NOMO-1 treated with DMSO at 0.1 percent for 48 hours (cell line): Measurements from ENCODE around the gene PPP1R14B.

Experiments used
- DNase-seq: peaks from one replicate; lab custom pipeline; 2025; ENCODE audit not compliant: unreplicated experiment; lab: John Stamatoyannopoulos, UW

Gene PPP1R14B, protein sequence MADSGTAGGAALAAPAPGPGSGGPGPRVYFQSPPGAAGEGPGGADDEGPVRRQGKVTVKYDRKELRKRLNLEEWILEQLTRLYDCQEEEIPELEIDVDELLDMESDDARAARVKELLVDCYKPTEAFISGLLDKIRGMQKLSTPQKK

DNA sequence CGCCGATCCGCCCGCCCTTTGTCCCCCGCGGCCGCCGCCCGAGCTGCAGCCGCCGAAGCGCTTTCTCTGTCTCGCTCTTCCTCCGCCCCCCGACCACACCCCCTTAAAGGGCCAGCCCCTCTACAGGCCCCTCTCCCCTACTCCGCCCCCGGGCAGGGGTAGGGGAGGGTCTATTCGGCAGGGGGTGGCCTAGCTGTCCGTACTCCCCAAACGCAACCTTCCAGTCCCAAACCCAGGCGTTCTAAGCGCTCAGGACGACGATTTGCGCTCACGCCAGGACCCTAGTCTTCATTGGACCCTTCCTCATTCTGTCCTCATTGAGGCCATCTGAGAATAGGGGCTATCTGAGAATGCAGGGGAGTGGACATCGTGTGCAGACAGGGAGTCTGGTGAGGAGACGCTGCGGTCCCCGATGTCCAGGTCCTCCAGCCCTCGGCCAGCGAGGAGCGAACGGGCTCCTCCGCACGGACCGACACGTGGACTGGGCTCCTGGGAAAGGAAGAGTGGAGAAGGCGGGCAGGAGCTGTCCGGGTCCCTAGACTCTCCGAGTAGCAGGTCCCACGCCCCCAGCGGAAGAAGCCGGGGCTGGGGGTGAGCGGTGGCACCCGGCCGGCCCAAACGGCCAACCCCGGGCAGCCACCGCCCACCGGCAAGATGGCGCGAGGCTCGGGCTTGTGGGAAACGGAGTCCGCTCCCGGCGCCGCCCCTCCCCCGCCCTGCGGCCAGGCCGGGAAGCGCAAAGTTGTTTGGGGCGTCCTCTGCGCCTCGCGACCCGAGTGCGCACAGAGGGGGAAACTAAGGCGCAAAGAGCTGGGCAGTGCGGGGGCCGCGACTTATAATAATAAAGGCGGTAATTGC is at the start of gene PPP1R14B:
Gene PPP1R14B (minus strand): TSS at position 73 of the 858 bp plus-strand sequence. CDS start 270 bp downstream, outside the sequence.
- DNase-seq, result peak; percentile 87

DNA sequence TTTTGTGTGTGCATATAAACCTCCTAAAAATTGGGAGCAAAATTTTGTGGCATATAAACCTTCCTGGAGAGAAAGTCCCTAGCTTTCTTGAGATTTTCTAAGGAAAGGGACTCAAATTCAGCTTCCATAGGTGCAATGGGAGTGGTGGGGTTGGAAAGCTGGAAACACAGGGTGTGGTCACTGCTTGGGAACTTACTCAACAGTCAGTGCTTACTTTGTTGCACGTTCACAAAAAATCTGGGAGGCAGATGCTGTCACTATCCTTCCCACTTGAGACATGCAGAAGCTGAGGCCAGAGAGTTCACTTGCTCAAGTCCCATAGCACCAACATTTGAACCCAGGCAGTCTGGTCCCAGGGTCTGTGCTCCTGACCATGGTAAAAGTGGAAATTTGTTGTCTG is 49.5 kb upstream of the PPP1R14B start:
- DNase-seq, result no peak

DNA sequence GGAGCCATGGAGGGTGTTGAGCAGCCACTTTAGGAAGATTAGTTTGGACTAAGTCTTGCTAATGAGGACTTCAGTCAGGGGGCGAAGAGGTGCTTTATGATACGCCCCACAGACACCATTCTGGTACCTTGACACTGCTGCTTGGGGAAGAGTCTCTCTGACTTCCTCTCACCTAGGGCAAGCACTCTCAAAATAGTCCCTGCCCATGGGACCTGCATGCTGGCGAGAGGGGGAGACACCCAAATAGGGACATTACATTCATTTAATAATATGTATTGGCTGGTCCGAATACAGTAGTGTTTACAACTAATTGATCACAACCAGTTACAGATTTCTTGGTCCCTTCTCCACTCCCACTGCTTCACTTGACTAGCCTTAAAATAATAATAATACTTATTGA is 49.0 kb upstream of the PPP1R14B start:
- no peak for DNase-seq

DNA sequence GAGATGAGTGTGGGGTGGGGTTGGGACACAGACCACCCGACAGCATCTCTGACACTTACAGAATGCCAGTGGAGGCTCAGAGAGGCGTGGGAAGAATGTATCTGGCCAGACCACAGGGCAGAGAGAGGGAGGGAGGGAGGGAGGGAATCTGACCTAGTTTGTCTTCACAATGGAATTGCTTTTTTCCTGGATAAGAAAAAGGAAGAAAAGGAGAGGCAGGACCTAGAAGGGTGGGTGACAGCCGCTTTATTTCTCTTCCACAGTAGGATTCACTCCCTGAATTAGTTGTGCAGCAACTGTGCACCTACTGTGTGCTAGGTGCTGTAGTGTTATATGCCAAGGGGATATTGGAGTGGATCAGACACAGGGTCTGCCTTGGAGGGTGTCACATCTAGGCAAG is 48.0 kb upstream of the PPP1R14B start:
- DNase-seq, result no peak

DNA sequence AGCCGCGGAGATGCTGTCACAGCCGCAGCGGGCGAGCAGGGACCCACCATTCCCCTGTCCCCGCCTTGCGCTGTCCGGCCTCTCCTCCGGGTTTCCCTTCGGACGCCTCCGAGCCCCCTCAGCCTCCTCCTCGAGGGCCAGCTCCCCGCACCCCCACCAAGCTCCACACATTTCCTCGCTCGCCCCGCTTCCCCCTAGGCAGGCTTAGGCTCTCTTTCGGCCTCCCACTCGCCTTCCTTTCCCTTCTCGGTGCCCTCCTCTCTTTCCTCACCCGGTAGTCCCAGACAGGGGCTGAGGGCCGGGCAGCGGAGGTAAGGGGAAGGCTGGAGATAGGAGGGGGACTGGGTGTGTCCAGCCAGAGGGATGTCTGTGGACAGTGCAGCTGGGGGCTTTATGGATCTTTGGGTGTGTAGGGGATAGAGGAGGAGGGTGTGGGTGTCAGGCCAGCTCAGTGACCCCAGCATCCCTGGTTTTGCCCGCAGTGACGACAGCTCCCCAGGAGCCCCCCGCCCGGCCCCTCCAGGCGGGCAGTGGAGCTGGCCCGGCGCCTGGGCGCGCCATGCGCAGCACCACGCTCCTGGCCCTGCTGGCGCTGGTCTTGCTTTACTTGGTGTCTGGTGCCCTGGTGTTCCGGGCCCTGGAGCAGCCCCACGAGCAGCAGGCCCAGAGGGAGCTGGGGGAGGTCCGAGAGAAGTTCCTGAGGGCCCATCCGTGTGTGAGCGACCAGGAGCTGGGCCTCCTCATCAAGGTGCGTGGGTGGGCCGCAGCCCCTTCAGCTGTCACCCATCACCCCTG is 45.9 kb upstream of the PPP1R14B start:
- no peak for DNase-seq

DNA sequence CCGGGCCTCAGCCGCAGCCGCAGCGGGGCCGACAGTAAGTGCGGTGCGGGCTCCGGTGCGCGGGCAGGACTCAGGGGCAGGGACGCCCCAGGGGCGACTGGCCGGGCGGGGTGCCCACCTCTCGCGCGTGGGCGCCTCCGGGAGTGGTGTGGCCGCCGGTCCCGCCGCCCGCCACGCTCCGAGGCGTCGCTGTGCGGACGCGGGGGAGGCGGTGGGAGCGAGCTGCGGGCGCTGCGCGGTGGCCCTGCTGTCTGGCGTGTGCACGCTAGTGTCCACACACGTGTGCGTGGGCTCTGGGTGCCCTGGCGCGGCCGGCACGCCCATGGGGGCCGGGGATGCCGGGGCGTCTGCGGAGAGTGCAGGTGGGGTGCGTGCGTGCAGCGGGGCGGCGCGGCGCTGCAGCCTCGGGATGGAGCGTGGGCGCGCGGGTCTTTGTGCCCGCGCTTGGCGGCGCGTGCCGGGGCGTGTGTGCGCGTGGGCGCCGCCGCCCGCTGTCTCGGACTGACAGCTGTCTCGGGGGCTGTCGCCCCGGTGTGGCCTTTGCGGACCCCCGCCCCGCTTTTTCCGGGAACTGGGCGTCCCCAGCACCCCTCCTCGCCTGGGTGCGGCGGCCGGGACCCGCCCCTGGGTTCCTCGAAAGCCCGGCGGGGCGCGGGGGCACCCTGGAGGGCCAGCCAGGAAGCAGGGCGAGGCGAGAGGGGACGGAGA is 45.2 kb upstream of the PPP1R14B start:
- DNase-seq, result no peak

DNA sequence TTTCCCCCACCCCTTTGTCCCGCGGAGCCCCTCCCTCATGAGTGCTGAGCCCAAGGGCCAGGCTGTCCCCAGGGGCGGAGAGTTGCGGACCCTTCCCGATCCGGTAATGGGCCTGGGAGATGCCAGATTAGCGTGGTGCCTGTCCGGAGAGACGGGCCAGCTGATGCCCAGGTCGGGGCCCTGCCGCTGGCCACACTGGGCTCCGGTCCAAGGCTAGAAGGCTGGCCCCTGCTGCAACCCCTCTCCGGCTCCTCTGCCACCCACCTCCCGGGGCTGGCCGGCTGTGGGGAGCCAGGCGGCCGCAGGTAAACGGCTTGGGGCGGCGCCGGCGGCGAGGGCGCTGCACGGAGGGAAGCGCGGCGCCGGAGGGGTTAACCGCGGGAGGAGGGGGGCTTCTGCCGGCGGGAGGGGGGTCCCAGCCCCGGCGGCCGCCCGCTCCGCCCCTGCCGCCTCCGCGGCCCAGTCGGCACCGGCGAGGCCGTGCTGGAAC is 44.6 kb upstream of the PPP1R14B start, which contains the start of gene KCNK4:
Gene KCNK4 (plus strand): TSS at position 41 of the 490 bp plus-strand sequence. CDS start 1,717 bp downstream, outside the sequence.
- no peak for DNase-seq

DNA sequence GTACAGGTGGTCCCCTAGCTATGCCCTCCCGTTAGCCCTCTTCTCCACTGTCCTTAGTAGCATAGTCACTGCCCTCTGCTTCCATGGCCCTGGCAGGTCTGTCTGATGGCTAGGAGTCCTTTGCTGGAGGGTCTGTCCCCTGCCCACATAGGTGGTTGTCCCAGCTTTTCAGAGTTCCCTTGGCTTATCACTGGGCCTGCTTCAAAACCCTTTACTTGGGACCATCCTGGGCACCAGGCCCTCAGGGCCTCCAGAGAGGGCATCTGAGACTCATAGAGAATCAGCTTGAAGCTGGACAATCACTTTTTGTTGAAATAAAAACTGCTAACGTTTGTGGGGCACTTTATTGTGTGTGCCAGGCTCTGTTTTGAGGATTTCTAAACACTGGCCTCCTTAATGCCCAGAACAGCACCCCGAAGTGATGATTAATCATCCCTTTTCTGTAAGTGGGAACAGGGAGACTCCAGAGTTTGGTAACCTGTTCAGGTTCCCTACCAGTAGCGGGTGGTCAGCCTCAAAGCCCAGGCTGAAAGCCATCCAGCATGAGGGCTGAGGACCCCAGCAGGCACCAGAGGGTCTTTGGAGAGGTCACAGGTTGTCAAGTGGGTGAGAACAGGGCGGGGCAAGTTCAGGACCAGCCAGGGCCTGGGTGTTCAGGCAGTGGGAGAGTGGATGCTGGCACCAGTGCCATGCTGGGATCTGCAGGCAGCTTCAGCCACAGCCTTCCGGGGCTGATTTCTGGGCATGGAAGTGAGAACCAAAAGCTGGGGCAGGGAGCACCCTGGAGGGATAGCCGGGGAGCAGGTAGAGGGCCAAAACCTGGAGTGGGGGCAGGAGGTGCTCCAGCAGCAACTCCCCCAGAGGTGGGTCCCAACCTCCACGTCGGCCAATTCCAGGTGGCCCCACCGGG is 43.9 kb upstream of the PPP1R14B start:
- no peak for DNase-seq

DNA sequence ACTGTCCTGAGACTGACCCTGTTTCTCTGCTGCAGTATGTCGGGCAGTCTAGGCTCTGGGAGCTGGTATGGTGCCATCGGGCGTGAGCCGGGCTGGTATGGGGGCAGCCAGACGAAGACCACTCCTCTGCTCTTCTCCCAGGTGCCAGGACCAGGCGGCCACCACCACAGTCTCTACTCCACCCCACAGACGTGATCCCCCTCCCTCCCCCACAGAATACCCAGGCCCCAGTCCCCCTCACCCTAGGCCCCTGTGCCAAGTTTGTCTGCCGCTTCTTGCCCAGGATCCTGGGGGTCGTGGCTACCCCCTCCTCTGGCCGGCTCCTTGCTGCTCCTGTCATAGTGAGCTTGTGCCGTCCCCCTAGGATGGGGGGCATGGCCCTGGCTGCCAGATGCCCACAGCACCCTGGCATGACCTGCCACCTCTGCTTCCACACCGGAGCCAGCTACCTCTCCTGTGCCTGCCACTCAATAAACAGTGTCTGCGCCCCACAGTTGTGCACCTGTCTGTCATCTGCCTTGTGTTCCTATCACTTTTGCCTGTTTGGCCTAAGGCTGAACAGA is 42.3 kb upstream of the PPP1R14B start:
- no peak for DNase-seq

DNA sequence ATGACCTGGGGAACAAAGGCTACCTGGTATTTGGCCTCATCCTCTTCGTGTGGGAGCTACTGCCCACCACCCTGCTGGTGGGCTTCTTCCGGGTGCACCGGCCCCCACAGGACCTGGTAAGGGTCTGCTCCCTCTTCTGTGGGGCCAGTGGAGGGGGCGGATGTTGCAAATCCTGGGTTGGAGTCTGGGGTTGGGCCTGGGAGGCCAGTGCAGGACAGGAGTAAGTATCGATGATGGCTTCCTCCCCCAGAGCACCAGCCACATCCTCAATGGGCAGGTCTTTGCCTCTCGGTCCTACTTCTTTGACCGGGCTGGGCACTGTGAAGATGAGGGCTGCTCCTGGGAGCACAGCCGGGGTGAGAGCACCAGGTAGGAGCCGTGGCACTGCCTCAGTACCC is 41.6 kb upstream of the PPP1R14B start:
- no peak for DNase-seq

DNA sequence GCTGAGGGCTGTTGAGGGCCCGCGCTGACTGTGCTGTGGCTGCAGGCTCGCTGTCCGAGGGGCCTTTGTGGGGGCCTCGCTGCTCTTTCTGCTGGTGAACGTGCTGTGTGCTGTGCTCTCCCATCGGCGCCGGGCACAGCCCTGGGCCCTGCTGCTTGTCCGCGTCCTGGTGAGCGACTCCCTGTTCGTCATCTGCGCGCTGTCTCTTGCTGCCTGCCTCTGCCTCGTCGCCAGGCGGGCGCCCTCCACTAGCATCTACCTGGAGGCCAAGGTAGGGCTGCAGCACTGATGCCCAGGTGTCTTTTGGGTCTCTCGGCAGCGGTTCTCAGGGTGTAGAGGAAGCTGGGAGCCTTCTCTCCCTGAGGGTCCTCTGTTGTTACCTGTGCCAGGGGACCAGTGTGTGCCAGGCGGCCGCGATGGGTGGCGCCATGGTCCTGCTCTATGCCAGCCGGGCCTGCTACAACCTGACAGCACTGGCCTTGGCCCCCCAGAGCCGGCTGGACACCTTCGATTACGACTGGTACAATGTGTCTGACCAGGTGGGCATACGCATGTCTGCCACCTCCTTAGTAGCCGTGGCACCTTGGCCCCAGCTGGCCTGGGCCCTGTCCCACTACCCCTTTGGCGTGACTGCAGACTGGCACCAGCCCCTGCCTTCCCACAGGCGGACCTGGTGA is 41.1 kb upstream of the PPP1R14B start:
- DNase-seq, result no peak

DNA sequence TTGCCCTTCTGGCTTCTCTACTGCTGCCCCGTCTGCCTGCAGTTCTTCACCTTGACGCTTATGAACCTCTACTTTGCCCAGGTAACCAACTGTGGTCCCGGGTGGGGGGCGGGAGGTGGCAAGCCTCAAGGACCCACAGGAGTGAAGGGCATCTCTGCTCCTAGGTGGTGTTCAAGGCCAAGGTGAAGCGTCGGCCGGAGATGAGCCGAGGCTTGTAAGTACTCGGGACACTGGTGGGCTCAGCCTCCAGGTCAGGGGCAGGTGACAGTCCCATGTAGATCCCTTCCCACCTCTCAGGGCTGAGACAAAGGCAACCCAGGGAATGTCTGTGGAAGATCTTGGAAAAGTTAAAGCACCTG is 40.0 kb upstream of the PPP1R14B start:
- no peak for DNase-seq

DNA sequence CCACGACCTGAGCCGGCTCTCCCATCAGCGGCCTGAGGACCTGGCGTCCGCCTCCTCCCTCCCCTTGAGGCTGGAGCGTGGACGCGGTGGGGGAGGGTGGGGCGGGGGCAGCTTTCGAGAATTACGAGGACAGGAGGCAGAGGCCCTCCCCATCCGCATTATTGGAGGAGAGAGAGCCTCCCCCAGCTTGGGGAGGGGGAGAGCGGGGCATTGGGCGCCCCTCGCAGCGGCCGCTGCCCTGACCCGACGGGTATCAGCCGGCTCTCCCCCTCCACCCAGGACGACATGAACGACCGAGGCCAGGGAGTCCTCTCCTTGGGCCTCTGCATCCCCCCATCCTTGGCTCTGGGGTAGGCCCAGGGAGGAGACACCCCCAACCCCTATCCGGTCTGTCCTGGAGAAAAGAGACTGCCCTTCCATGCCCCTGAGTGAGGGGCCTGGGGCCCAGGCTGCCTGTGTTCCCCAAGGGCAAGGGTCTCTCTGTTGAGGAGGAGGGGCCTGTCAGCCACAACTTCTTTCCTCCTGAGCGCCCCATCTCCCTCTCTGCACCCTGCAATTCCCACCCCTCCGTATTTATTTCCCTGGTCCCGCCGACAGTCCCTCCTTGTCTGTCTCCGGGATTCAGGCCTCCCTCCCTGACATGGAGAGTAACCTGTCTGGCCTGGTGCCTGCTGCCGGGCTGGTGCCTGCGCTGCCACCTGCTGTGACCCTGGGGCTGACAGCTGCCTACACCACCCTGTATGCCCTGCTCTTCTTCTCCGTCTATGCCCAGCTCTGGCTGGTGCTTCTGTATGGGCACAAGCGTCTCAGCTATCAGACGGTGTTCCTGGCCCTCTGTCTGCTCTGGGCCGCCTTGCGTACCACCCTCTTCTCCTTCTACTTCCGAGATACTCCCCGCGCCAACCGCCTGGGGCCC is 39.4 kb upstream of the PPP1R14B start:
- no peak for DNase-seq

DNA sequence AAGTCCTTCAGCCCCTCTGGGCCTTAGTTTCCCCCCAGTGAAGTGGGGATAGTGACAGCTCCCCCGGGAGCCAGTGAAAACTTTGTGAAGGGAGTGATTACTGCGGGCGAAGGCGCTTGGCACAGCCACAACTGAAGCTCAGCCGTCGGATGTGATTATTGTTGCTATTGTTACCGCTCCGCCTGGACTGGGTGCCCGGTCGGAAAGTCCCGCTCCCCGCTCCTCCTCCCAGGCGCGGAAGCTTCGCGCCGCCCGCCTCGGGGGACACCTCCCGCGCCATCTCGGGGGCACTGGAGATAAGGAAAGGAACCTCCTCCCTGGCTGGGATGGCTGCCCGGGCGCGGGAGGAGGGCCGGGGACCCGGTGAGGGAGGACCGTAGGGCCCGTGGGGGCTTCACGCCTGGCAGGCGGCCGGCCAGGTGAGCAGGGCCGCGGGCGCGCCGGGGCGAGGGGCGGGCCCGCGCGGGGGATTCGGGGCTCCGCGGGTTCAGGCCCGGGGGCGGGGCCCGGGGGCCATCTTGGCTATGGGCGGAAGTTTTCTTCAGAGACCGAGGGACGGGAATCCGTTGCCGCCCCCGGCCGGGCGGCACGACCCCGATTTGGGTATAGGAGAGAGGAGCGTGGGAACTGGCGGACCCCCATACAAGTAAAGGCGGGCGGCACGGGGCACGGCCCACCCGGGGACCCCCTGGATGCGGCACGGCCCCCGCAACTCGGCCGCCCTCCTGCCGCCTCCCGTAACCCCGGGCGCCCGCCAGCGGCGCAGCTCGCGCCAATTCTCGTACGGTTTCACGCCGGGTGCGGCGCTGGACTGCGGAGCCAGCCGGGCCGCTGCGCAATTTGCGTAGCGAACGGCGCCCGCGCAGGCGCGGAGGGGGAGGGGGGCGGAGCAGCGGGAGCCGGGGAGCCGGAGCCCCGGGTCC is 38.5 kb upstream of the PPP1R14B start, which contains the start of gene GPR137:
Gene GPR137 (plus strand): TSS at position 887 of the 923 bp plus-strand sequence. CDS start 677 bp downstream, outside the sequence.
- DNase-seq, result peak; percentile 63

DNA sequence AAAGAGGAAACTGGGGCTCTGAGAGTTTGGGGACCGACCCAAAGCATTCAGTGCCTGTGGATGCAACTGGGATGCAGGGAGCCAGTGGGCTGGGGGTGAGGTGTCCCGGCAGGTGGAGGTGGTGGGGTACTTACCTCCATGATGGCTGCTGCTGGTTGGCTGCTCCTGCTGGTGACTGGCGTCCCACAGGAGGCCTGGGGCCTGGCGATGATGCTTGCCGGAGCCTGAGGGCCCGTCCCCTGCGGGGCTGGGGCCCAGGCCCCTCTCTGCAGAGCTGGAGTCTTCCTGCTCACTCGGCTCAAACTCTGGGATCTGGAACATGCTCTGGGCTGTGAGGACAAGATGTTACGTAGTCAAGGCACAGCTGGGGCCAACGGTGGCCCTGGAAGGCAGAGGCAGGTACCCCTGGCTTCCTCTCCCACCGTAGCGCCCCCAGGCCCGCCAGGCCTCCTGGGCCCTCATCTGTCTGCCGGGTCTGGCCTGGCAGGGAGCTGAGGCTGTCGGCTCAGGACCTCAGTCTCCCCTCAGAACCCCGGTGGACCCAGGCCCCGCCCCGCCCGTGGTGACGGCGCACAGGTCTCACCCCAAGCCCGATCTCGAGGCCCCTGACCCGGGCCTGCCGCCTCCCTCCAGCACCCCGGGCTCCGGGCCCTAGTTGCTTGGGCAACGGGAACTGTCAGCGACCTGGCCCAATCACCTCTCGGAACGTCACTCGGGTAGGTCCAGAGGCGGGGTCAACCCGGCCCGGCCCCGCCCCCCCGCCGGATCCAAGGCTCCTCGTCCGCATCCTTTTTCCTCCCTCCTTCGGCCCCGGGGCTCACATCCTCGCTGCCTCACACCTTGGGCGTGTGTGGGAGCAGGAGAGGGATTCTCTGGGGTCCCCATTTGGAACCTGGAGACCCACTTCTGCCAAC is 37.6 kb upstream of the PPP1R14B start, which contains the start of gene BAD:
Gene BAD (minus strand): TSS at position 618 of the 914 bp plus-strand sequence. CDS start 297 bp downstream, at position 321.
- peak; percentile 93 for DNase-seq

DNA sequence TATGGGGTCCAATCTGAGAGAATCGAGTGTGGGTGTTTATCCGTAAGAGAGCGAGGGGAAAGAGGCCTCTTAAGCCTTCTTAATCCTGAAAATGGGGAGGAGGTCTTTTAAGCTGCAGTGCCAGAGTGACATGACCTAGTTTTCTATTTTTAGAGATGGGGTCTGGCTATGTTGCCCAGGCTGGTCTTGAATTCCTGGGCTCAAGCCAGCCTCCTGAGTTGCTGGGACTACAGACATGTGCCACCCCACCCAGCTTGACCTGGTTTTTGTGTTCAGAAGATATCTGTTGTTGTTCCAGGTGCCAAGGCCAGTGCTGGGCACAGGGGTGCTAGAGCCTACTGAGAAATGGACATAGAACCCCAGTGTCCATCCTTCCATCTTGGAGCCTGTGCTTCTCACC is 36.3 kb upstream of the PPP1R14B start:
- no peak for DNase-seq
